MCF 10A (cell line): ENCODE measurements around the gene BCAM. TPM values are rescaled to one million over a fixed set of nuclear protein-coding genes. Genes with fewer than 3 reads are reported as not detected.

Experiments used
- BruUV-seq: library from RNA; stranded (reverse); fragments of 400-500 nt; replicated peaks from 2 replicates; lab custom pipeline; 2021; lab: Mats Ljungman, UMichigan
- CTCF ChIA-PET: fragments of 300-600 bp; sonication (Branson Sonifier 250); formaldehyde crosslinking; extraction: SDS; loops from one replicate; lab custom pipeline; 2021; ENCODE audit warnings: antibody characterized with exemption, inconsistent platforms; lab: Yijun Ruan, JAX
- POLR2A ChIA-PET: fragments of 300-600, 350-650 bp; sonication (Branson Sonifier 250); formaldehyde crosslinking; extraction: SDS; loops from one replicate; lab custom pipeline; 2020; ENCODE audit warnings: antibody characterized with exemption, inconsistent platforms; lab: Yijun Ruan, JAX
- DNase-seq: peaks from one replicate; pipeline ENCODE4 v3.0.0-alpha.2; 2018; ENCODE audit not compliant: unreplicated experiment
- H3K27ac Mint-ChIP-seq: one replicate; pipeline ENCODE4 v1.8.0; 2022; ENCODE audit warnings: mild to moderate bottlenecking, low read depth, mixed read lengths; ENCODE audit not compliant: unreplicated experiment
- H3K27me3 Mint-ChIP-seq: one replicate; pipeline ENCODE4 v1.8.0; 2022; ENCODE audit warnings: mixed read lengths; ENCODE audit not compliant: insufficient read depth, unreplicated experiment
- H3K36me3 Mint-ChIP-seq: one replicate; pipeline ENCODE4 v1.8.0; 2022; ENCODE audit warnings: mild to moderate bottlenecking, moderate library complexity, mixed read lengths; ENCODE audit not compliant: insufficient read depth, unreplicated experiment
- H3K4me1 Mint-ChIP-seq: one replicate; pipeline ENCODE4 v1.8.0; 2022; ENCODE audit warnings: mixed read lengths; ENCODE audit not compliant: insufficient read depth, unreplicated experiment
- H3K4me3 Mint-ChIP-seq: one replicate; pipeline ENCODE4 v1.8.0; 2022; ENCODE audit warnings: mild to moderate bottlenecking, moderate library complexity, mixed read lengths; ENCODE audit not compliant: unreplicated experiment
- H3K9me3 Mint-ChIP-seq: one replicate; pipeline ENCODE4 v1.8.0; 2022; ENCODE audit warnings: mixed read lengths; ENCODE audit not compliant: unreplicated experiment
- CTCF ChIP-seq: fragments of 200-600 bp; IDR thresholded peaks from one replicate; pipeline ENCODE4 v1.8.0; 2022; ENCODE audit warnings: antibody characterized with exemption, mild to moderate bottlenecking; ENCODE audit not compliant: unreplicated experiment
- intact Hi-C: fragments of 100-400 bp; cut with micrococcal nuclease; formaldehyde crosslinking; loops from 2 replicates; pipeline ENCODE4 v1.14.1; 2022
- total RNA-seq: library from RNA; stranded (reverse); gene quantifications from 2 replicates; pipeline ENCODE4 v1.2.3, GENCODE V29; 2022

The BCAM gene
- total RNA-seq, 1 experiment from 2014 or later, result 5.0 TPM

GRCh38 chr19:44863990-44864389 lies 55.1 kb downstream of the BCAM start:
- Mint-ChIP-seq H3K27ac (no peak overlapping the region), H3K36me3 (peaks cover 9% of the 10 kb centered on the region), H3K27me3 (no peaks in the 10 kb centered on the region), H3K4me3 (no peak overlapping the region), H3K4me1 (peaks cover 15% of the 10 kb centered on the region), H3K9me3 (no peaks in the 10 kb centered on the region)
- BruUV-seq, result no TSS peak
- ChIA-PET CTCF (interaction anchor here (0.6 kb wide), 1 partner anchor 615 kb away, joined by 3 read pairs; no protein-coding TSS in a partner anchor), POLR2A (no interaction called here)
- DNase-seq, result no peak
- no peak for TF ChIP-seq CTCF
- intact Hi-C loops, result no loop called here

GRCh38 chr19:44865196-44865767 lies 56.4 kb downstream of the BCAM start:
- BruUV-seq, result no TSS peak
- ChIA-PET CTCF (interaction anchor here (0.6 to 1.0 kb wide), 2 partner anchors 9 to 1344 kb away, joined by 3 read pairs; no protein-coding TSS in a partner anchor), POLR2A (no interaction called here)
- Mint-ChIP-seq H3K4me3 (no peak overlapping the region), H3K9me3 (no peaks in the 10 kb centered on the region), H3K27ac (no peak overlapping the region), H3K27me3 (no peaks in the 10 kb centered on the region), H3K4me1 (peaks cover 17% of the 10 kb centered on the region), H3K36me3 (peaks cover 9% of the 10 kb centered on the region)
- TF ChIP-seq CTCF, result no peak
- no peak for DNase-seq
- intact Hi-C loops, result no loop called here

GRCh38 chr19:44866664-44867063 lies 57.8 kb downstream of the BCAM start:
- CTCF ChIA-PET, result interaction anchor here (0.6 kb wide), 1 partner anchor 133 kb away, joined by 3 read pairs; no protein-coding TSS in a partner anchor
- intact Hi-C loops, result no loop called here
- H3K4me1 Mint-ChIP-seq, result peaks cover 17% of the 10 kb centered on the region
- BruUV-seq, result no TSS peak
- POLR2A ChIA-PET, result interaction anchor here (0.7 to 1.0 kb wide), 2 partner anchors 10 to 19 kb away, joined by 4 read pairs; no protein-coding TSS in a partner anchor
- no peak for TF ChIP-seq CTCF
- DNase-seq, result no peak
- H3K36me3 Mint-ChIP-seq, result peaks cover 5% of the 10 kb centered on the region
- no peak overlapping the region for H3K4me3 Mint-ChIP-seq
- no peaks in the 10 kb centered on the region for H3K27me3 Mint-ChIP-seq
- no peak overlapping the region for H3K27ac Mint-ChIP-seq
- no peaks in the 10 kb centered on the region for H3K9me3 Mint-ChIP-seq

- BruUV-seq, result no TSS peak
- intact Hi-C loops, result no loop called here
- TF ChIP-seq CTCF, result no peak
- H3K27ac Mint-ChIP-seq, result no peak overlapping the region
- peaks cover 17% of the 10 kb centered on the region for H3K4me1 Mint-ChIP-seq
- ChIA-PET POLR2A (interaction anchor here (0.7 to 1.0 kb wide), 2 partner anchors 10 to 20 kb away, joined by 4 read pairs; no protein-coding TSS in a partner anchor), CTCF (no interaction called here)
- no peak for DNase-seq
- H3K27me3 Mint-ChIP-seq, result no peaks in the 10 kb centered on the region
- peaks cover 5% of the 10 kb centered on the region for H3K36me3 Mint-ChIP-seq
- no peak overlapping the region for H3K4me3 Mint-ChIP-seq
- no peaks in the 10 kb centered on the region for H3K9me3 Mint-ChIP-seq
These were observed 58.7 kb downstream of the BCAM start for GRCh38 chr19:44867578-44867977.
